ENCODE measurements around the gene MCM6.

GRCh38 chr2:135893374-135893794 lies 17.1 kb upstream of the MCM6 start:
- TF ChIP-seq SMC3 (conservative IDR thresholded peaks at IDR 0.05; ENCODE audit: poor library complexity), result no peak
- TF ChIP-seq CTCF (IDR thresholded peaks at IDR 0.05; ENCODE audit: poor library complexity, severe bottlenecking), result no peak
- TF ChIP-seq EZH2 (IDR thresholded peaks at IDR 0.05; ENCODE audit: borderline replicate concordance, insufficient read depth, low read length, poor library complexity, severe bottlenecking), result no peak
- TF ChIP-seq EP300 (conservative IDR thresholded peaks at IDR 0.05; ENCODE audit: poor library complexity, severe bottlenecking), result no peak
